GM12878 (cell line): Measurements from ENCODE around the gene SLC25A30. TPM values are rescaled to one million over a fixed set of nuclear protein-coding genes. Genes with fewer than 3 reads are reported as not detected.

ENCODE experiments used
- ATAC-seq: fragments of 200-7000 bp; cut with Tn5 transposase; 3 replicates; pipeline ENCODE4 v1.9.1; 2020; ENCODE audit warnings: mild to moderate bottlenecking, moderate library complexity
- BruUV-seq: library from RNA; stranded (reverse); fragments of 400-500 nt; replicated peaks from 2 replicates; lab custom pipeline; 2021; lab: Mats Ljungman, UMichigan
- CTCF ChIA-PET: fragments of 300-600 bp; sonication (Branson Sonifier 250); formaldehyde crosslinking; extraction: SDS; loops from one replicate; lab custom pipeline; 2021; ENCODE audit warnings: inconsistent platforms; lab: Yijun Ruan, JAX
- POLR2A ChIA-PET: fragments of 350-600 bp; formaldehyde crosslinking; extraction: SDS; loops from one replicate; lab custom pipeline; 2021; ENCODE audit warnings: inconsistent platforms; lab: Charles Lee
- RAD21 ChIA-PET: fragments of 300-600 bp; sonication (Branson Sonifier 250); formaldehyde crosslinking; loops from one replicate; lab custom pipeline; 2023; ENCODE audit warnings: antibody characterized with exemption; ENCODE audit not compliant: unreplicated experiment; lab: Charles Lee
- SMC1A ChIA-PET: fragments of 300-600 bp; sonication (Branson Sonifier 250); formaldehyde crosslinking; loops from one replicate; lab custom pipeline; 2023; ENCODE audit not compliant: unreplicated experiment, uncharacterized antibody; lab: Charles Lee
- DNase-seq: peaks from one replicate; pipeline ENCODE4 v3.0.0-alpha.2; 2011; ENCODE audit warnings: low read depth, low spot score
- FAIRE-seq: peaks from 3 replicates; lab custom pipeline; 2011; peaks lifted over from hg19 to GRCh38; lab: Jason Lieb, UNC
- H2AFZ ChIP-seq: 2 replicates; pipeline ENCODE4 v1.6.0; 2011; ENCODE audit warnings: low read depth, low read length, control low read depth; ENCODE audit not compliant: control insufficient read depth
- H3K27ac ChIP-seq: 2 replicates; pipeline ENCODE4 v1.5.1; 2011; ENCODE audit warnings: control low read depth; ENCODE audit not compliant: control insufficient read depth, insufficient read depth
- H3K27me3 ChIP-seq, 2 experiments: replicated peaks in 1 of 2; 2 replicates each; pipeline versions ENCODE4 v1.6.0 to v1.6.1; 2011; ENCODE audit warnings: low read length in 1 of 2; ENCODE audit not compliant: control insufficient read depth in 2 of 2, insufficient read depth in 2 of 2
- H3K36me3 ChIP-seq, 2 experiments: 2 replicates each; pipeline ENCODE4 v1.5.1; 2011; ENCODE audit warnings: low read length in 1 of 2; ENCODE audit not compliant: control insufficient read depth in 2 of 2, insufficient read depth in 2 of 2
- H3K4me1 ChIP-seq: 2 replicates; pipeline ENCODE4 v1.6.1; 2011; ENCODE audit warnings: mild to moderate bottlenecking, low read length, moderate library complexity, mixed read lengths; ENCODE audit not compliant: control insufficient read depth, insufficient read depth
- H3K4me2 ChIP-seq: 2 replicates; pipeline ENCODE4 v1.6.0; 2011; ENCODE audit warnings: control low read depth; ENCODE audit not compliant: control insufficient read depth, insufficient read depth
- H3K4me3 ChIP-seq: fragments of 200-600 bp; sonication (generic); 2 replicates; pipeline ENCODE4 v1.5.1; 2016
- H3K79me2 ChIP-seq: 2 replicates; pipeline ENCODE4 v1.6.0; 2011; ENCODE audit warnings: low read length; ENCODE audit not compliant: control insufficient read depth, insufficient read depth
- H3K9ac ChIP-seq: 2 replicates; pipeline ENCODE4 v1.8.0; 2011; ENCODE audit warnings: low read length, control low read depth, mixed read lengths; ENCODE audit not compliant: control insufficient read depth, insufficient read depth
- H3K9me3 ChIP-seq: replicated peaks from 3 replicates; pipeline ENCODE4 v1.5.1; 2011; ENCODE audit warnings: mild to moderate bottlenecking, low read length; ENCODE audit not compliant: control insufficient read depth, insufficient read depth
- H4K20me1 ChIP-seq: 2 replicates; pipeline ENCODE4 v1.6.0; 2011; ENCODE audit not compliant: control insufficient read depth, insufficient read depth
- EZH2 ChIP-seq: IDR thresholded peaks from 2 replicates; pipeline ENCODE4 v1.6.1; 2012; ENCODE audit warnings: low read depth, mild to moderate bottlenecking, control low read depth, inconsistent platforms, low read length, borderline replicate concordance; ENCODE audit not compliant: control insufficient read depth
- HDAC6 ChIP-seq: fragments of 200-600 bp; sonication (generic); IDR thresholded peaks from one replicate; pipeline ENCODE4 v1.8.0; 2017; ENCODE audit warnings: antibody characterized with exemption; ENCODE audit not compliant: unreplicated experiment
- MYC ChIP-seq: IDR thresholded peaks from 2 replicates; pipeline ENCODE4 v1.6.1; 2011; ENCODE audit warnings: mild to moderate bottlenecking, low read length, moderate library complexity, inconsistent platforms; ENCODE audit not compliant: insufficient read depth, insufficient replicate concordance, insufficient read length, severe bottlenecking
- NFYA ChIP-seq: IDR thresholded peaks from 2 replicates; pipeline ENCODE4 v1.6.1; 2011; ENCODE audit warnings: low read depth, mild to moderate bottlenecking, low read length, improper control_type of control experiment, borderline replicate concordance
- POLR2A ChIP-seq: IDR thresholded peaks from 2 replicates; pipeline ENCODE4 v1.6.1; 2011; ENCODE audit warnings: low read depth, mild to moderate bottlenecking, low read length
- POLR2AphosphoS2 ChIP-seq: IDR thresholded peaks from 2 replicates; pipeline ENCODE4 v1.6.1; 2011; ENCODE audit warnings: low read depth, mild to moderate bottlenecking, low read length, improper control_type of control experiment, moderate library complexity
- POLR2AphosphoS5 ChIP-seq: IDR thresholded peaks from 2 replicates; pipeline ENCODE4 v1.6.1; 2011; ENCODE audit warnings: mild to moderate bottlenecking, low read length, inconsistent platforms
- SREBF1 ChIP-seq: IDR thresholded peaks from 2 replicates; pipeline ENCODE4 v1.6.1; 2012; ENCODE audit warnings: mild to moderate bottlenecking, low read length
- SREBF2 ChIP-seq: IDR thresholded peaks from 2 replicates; pipeline ENCODE4 v1.6.1; 2012; ENCODE audit warnings: mild to moderate bottlenecking, low read length
- WGBS: methylation state at CpG from one replicate; pipeline ENCODE4 v1.1.6; 2016; ENCODE audit warnings: low lambda C conversion rate; ENCODE audit not compliant: insufficient replicate concordance, insufficient coverage; ENCODE audit errors: missing lambda C conversion rate; 5-methylcytosine and 5-hydroxymethylcytosine counted together
- in situ Hi-C: fragments of 300-500 bp; cut with MboI; formaldehyde crosslinking; loops from 9 replicates; pipeline ENCODE4 v1.14.3; 2018; ENCODE audit warnings: mixed read lengths
- intact Hi-C: fragments of 100-400 bp; cut with micrococcal nuclease; formaldehyde crosslinking; loops from one replicate; pipeline ENCODE4 v1.14.2; 2022; ENCODE audit not compliant: unreplicated experiment
- polyA plus RNA-seq, 11 experiments: library from polyadenylated mRNA; depleted of rRNA in 4 of 11; unstranded in 6 of 11; stranded (reverse) in 5 of 11; fragments of >200 nt; fragmentation: Nextera tagmentation in 4 of 11; fragmentation: Illumina TruSeq in 1 of 11; extraction: Ambion mirVana in 4 of 11; extraction: Trizol in 1 of 11; gene quantifications; 1 replicate in 1 of 11; 2 replicates in 10 of 11; pipeline versions ENCODE4 v1.2.1 to v1.2.3, GENCODE V29; 2011 to 2016; ENCODE audit warnings: inconsistent platforms in 2 of 11, missing spikeins in 2 of 11, low read depth in 1 of 11
- total RNA-seq, 4 experiments: library from RNA; depleted of rRNA in 3 of 4; stranded (reverse); fragments of >200 nt in 3 of 4; fragmentation: Illumina TruSeq in 1 of 4; extraction: Trizol in 1 of 4; gene quantifications; 2 replicates each; pipeline versions ENCODE4 v1.2.1 to v1.2.3, GENCODE V29; 2013 to 2021
- TF ChIP-seq, protein P1 (sequence below), 3 experiments: IDR thresholded peaks in 2 of 3; conservative IDR thresholded peaks in 1 of 3; 2 replicates each; pipeline ENCODE4 v1.5.1; 2011; ENCODE audit warnings: low read depth in 3 of 3, low read length in 3 of 3, mild to moderate bottlenecking in 3 of 3, control low read depth in 2 of 3, moderate library complexity in 2 of 3, inconsistent platforms in 1 of 3, mixed read lengths in 1 of 3; ENCODE audit not compliant: control insufficient read depth in 2 of 3, insufficient read depth in 1 of 3; ENCODE audit errors: extremely low read depth in 1 of 3
- TF ChIP-seq, protein P2 (sequence below): fragments of 450-650 bp; IDR thresholded peaks from 2 replicates; pipeline ENCODE4 v1.6.1; 2017; ENCODE audit warnings: mild to moderate bottlenecking, moderate library complexity
- TF ChIP-seq, protein P3 (sequence below): fragments of 450-650 bp; IDR thresholded peaks from 2 replicates; pipeline ENCODE4 v1.6.1; 2016; ENCODE audit warnings: mild to moderate bottlenecking, moderate library complexity, borderline replicate concordance

SLC25A30 gene
- total and polyA plus RNA-seq, 10 of the 15 experiments (the other 5 are each of a cell fraction or from before 2014, with no cell fraction given) = 2.4 to 18.0 (median 8.9) TPM

DNA sequence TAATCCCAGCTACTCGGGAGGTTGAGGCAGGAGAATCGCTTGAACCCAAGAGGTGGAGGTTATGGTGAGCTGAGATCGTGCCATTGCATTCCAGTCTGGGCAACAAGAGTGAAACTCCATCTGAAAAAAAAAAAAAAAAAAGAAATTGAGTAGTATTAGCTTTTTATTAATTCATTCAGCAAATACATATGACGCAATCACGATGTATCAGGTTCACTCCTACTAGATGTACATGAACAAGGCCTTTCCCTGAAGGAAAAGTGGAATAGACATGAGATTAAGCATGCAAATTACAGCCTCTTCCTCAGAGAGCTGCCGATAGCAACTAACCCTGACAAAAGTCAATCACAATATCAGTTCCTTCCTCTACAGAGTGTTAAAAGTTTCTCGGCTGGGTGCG lies 68.0 kb downstream of the SLC25A30 start:
- FAIRE-seq (no peak), DNase-seq (no peak), ATAC-seq (no peak)
- no peaks in the 10 kb centered on the region for H3K9me3 ChIP-seq
- H4K20me1 ChIP-seq = no peaks in the 10 kb centered on the region
- no peak overlapping the region for H3K4me2 ChIP-seq
- no peaks in the 10 kb centered on the region for H3K27me3 ChIP-seq
- intact Hi-C loops (no loop called here), in situ Hi-C loops (no loop called here)
- SMC1A ChIA-PET = no interaction called here
- no peak overlapping the region for H2AFZ ChIP-seq
- BruUV-seq = no TSS peak
- no peak overlapping the region for H3K4me3 ChIP-seq
- H3K36me3 ChIP-seq = peaks cover 0 to 11% of the 10 kb centered on the region in 2 experiments; a peak in 1 of 4 replicates
- H3K27ac ChIP-seq = no peak overlapping the region
- RAD21 ChIA-PET = interaction anchor here (0.7 kb wide), 1 partner anchor 445 kb away, joined by 3 read pairs; no protein-coding TSS in a partner anchor
- H3K4me1 ChIP-seq = peaks cover 8% of the 10 kb centered on the region
- CTCF ChIA-PET = interaction anchor here (0.6 kb wide), 1 partner anchor 437 kb away, joined by 3 read pairs; no protein-coding TSS in a partner anchor
- H3K79me2 ChIP-seq = no peaks in the 10 kb centered on the region
- POLR2A ChIA-PET = interaction anchor here (0.6 to 1.3 kb wide), 2 partner anchors 8 to 71 kb away, joined by 4 read pairs; no protein-coding TSS in a partner anchor
- no peak overlapping the region for H3K9ac ChIP-seq
- 100% methylated on average over 8 of the region's 8 CpGs for WGBS
- no peak for TF ChIP-seq NFYA
- TF ChIP-seq SREBF2 = no peak
- TF ChIP-seq MYC = no peak
- no peak for TF ChIP-seq HDAC6
- no peak for TF ChIP-seq EZH2
- TF ChIP-seq POLR2AphosphoS5 = no peak
- TF ChIP-seq SREBF1 = no peak
- no peak for TF ChIP-seq POLR2AphosphoS2
- TF ChIP-seq, protein P1, sequence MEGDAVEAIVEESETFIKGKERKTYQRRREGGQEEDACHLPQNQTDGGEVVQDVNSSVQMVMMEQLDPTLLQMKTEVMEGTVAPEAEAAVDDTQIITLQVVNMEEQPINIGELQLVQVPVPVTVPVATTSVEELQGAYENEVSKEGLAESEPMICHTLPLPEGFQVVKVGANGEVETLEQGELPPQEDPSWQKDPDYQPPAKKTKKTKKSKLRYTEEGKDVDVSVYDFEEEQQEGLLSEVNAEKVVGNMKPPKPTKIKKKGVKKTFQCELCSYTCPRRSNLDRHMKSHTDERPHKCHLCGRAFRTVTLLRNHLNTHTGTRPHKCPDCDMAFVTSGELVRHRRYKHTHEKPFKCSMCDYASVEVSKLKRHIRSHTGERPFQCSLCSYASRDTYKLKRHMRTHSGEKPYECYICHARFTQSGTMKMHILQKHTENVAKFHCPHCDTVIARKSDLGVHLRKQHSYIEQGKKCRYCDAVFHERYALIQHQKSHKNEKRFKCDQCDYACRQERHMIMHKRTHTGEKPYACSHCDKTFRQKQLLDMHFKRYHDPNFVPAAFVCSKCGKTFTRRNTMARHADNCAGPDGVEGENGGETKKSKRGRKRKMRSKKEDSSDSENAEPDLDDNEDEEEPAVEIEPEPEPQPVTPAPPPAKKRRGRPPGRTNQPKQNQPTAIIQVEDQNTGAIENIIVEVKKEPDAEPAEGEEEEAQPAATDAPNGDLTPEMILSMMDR (IDR thresholded peaks at IDR 0.05 in 2 of 3, conservative IDR thresholded peaks at IDR 0.05 in 1 of 3; ENCODE audit: control insufficient read depth in 2 of 3, extremely low read depth in 1 of 3, insufficient read depth in 1 of 3, low read depth in 3 of 3, low read length in 3 of 3) = no peak
- TF ChIP-seq POLR2A = no peak
- TF ChIP-seq, protein P2, sequence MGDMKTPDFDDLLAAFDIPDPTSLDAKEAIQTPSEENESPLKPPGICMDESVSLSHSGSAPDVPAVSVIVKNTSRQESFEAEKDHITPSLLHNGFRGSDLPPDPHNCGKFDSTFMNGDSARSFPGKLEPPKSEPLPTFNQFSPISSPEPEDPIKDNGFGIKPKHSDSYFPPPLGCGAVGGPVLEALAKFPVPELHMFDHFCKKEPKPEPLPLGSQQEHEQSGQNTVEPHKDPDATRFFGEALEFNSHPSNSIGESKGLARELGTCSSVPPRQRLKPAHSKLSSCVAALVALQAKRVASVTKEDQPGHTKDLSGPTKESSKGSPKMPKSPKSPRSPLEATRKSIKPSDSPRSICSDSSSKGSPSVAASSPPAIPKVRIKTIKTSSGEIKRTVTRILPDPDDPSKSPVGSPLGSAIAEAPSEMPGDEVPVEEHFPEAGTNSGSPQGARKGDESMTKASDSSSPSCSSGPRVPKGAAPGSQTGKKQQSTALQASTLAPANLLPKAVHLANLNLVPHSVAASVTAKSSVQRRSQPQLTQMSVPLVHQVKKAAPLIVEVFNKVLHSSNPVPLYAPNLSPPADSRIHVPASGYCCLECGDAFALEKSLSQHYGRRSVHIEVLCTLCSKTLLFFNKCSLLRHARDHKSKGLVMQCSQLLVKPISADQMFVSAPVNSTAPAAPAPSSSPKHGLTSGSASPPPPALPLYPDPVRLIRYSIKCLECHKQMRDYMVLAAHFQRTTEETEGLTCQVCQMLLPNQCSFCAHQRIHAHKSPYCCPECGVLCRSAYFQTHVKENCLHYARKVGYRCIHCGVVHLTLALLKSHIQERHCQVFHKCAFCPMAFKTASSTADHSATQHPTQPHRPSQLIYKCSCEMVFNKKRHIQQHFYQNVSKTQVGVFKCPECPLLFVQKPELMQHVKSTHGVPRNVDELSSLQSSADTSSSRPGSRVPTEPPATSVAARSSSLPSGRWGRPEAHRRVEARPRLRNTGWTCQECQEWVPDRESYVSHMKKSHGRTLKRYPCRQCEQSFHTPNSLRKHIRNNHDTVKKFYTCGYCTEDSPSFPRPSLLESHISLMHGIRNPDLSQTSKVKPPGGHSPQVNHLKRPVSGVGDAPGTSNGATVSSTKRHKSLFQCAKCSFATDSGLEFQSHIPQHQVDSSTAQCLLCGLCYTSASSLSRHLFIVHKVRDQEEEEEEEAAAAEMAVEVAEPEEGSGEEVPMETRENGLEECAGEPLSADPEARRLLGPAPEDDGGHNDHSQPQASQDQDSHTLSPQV = no peak
- TF ChIP-seq, protein P3, sequence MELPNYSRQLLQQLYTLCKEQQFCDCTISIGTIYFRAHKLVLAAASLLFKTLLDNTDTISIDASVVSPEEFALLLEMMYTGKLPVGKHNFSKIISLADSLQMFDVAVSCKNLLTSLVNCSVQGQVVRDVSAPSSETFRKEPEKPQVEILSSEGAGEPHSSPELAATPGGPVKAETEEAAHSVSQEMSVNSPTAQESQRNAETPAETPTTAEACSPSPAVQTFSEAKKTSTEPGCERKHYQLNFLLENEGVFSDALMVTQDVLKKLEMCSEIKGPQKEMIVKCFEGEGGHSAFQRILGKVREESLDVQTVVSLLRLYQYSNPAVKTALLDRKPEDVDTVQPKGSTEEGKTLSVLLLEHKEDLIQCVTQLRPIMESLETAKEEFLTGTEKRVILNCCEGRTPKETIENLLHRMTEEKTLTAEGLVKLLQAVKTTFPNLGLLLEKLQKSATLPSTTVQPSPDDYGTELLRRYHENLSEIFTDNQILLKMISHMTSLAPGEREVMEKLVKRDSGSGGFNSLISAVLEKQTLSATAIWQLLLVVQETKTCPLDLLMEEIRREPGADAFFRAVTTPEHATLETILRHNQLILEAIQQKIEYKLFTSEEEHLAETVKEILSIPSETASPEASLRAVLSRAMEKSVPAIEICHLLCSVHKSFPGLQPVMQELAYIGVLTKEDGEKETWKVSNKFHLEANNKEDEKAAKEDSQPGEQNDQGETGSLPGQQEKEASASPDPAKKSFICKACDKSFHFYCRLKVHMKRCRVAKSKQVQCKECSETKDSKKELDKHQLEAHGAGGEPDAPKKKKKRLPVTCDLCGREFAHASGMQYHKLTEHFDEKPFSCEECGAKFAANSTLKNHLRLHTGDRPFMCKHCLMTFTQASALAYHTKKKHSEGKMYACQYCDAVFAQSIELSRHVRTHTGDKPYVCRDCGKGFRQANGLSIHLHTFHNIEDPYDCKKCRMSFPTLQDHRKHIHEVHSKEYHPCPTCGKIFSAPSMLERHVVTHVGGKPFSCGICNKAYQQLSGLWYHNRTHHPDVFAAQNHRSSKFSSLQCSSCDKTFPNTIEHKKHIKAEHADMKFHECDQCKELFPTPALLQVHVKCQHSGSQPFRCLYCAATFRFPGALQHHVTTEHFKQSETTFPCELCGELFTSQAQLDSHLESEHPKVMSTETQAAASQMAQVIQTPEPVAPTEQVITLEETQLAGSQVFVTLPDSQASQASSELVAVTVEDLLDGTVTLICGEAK = no peak
